K562 (cell line): ENCODE data around the gene MALAT1. TPM values are rescaled to one million over a fixed set of nuclear protein-coding genes. Genes with fewer than 3 reads are reported as not detected.

ENCODE experiments used
- CCAR2 ChIP-seq: fragments of 200-400 bp; formaldehyde crosslinking; IDR thresholded peaks from 2 replicates; pipeline ENCODE4 v1.6.1; 2017; ENCODE audit warnings: mild to moderate bottlenecking, low read depth, low read length
- CHD4 ChIP-seq: fragments of 200-600 bp; sonication (generic); IDR thresholded peaks from 3 replicates; pipeline ENCODE4 v1.6.1; 2012; ENCODE audit warnings: low read depth, mild to moderate bottlenecking, mixed read lengths, low read length, inconsistent platforms; ENCODE audit not compliant: insufficient read depth, insufficient replicate concordance, poor library complexity, severe bottlenecking
- CREBBP ChIP-seq: IDR thresholded peaks from one replicate; pipeline ENCODE4 v1.6.1; 2012; ENCODE audit warnings: low read depth, mild to moderate bottlenecking, control low read depth, inconsistent platforms, low read length
- CTCFL ChIP-seq: IDR thresholded peaks from 2 replicates; pipeline ENCODE4 v1.6.1; 2011; ENCODE audit warnings: borderline replicate concordance, low read depth, mild to moderate bottlenecking, moderate library complexity, low read length; ENCODE audit not compliant: insufficient read depth, poor library complexity, severe bottlenecking
- DLX4 ChIP-seq: fragments of 250-450 bp; sonication (Bioruptor Pico); IDR thresholded peaks from 2 replicates; pipeline ENCODE4 v1.6.1; 2021; ENCODE audit warnings: mild to moderate bottlenecking
- GTF2E2 ChIP-seq: fragments of 200-800 bp; sonication (Bioruptor generic); IDR thresholded peaks from 2 replicates; pipeline ENCODE4 v1.6.1; 2016; ENCODE audit warnings: missing genetic modification characterization, missing compliant biosample characterization
- ILK ChIP-seq: fragments of 450-650 bp; IDR thresholded peaks from 2 replicates; pipeline ENCODE4 v1.6.1; 2016; ENCODE audit warnings: missing genetic modification characterization, low read depth, mild to moderate bottlenecking, missing compliant biosample characterization, moderate library complexity, borderline replicate concordance
- LCOR ChIP-seq: sonication (generic); formaldehyde crosslinking; IDR thresholded peaks from 2 replicates; pipeline ENCODE4 v1.8.0; 2022; ENCODE audit warnings: mild to moderate bottlenecking, missing genetic modification reagents
- NFIC ChIP-seq: fragments of 450-650 bp; IDR thresholded peaks from 2 replicates; pipeline ENCODE4 v1.6.1; 2017; ENCODE audit warnings: mild to moderate bottlenecking, inconsistent platforms
- POLR3G ChIP-seq: IDR thresholded peaks from 2 replicates; pipeline ENCODE4 v1.6.1; 2011; ENCODE audit not compliant: insufficient read length, insufficient replicate concordance; ENCODE audit errors: extremely low read depth
- SMARCC2 ChIP-seq: fragments of 450-650 bp; IDR thresholded peaks from 2 replicates; pipeline ENCODE4 v1.6.1; 2017; ENCODE audit warnings: antibody characterized with exemption, moderate library complexity, mild to moderate bottlenecking, low read depth
- TRIM28 ChIP-seq: fragments of 450-650 bp; IDR thresholded peaks from 2 replicates; pipeline ENCODE4 v1.6.1; 2017
- ZNF263 ChIP-seq: sonication (generic); formaldehyde crosslinking; IDR thresholded peaks from 2 replicates; pipeline ENCODE4 v1.8.0; 2022; ENCODE audit warnings: mild to moderate bottlenecking, missing genetic modification reagents, borderline replicate concordance
- ZNF395 ChIP-seq: fragments of 200-800 bp; sonication (Bioruptor generic); IDR thresholded peaks from 2 replicates; pipeline ENCODE4 v1.6.1; 2017; ENCODE audit warnings: missing genetic modification characterization, missing compliant biosample characterization
- ZNF431 ChIP-seq: sonication (generic); formaldehyde crosslinking; IDR thresholded peaks from 2 replicates; pipeline ENCODE4 v1.8.0; 2022; ENCODE audit warnings: mild to moderate bottlenecking, missing genetic modification reagents
- ZNF589 ChIP-seq: fragments of 200-800 bp; sonication (Bioruptor generic); IDR thresholded peaks from 2 replicates; pipeline ENCODE4 v1.6.1; 2016; ENCODE audit warnings: low read depth, missing genetic modification characterization, missing compliant biosample characterization
- ZNF699 ChIP-seq: fragments of 250-450 bp; sonication (Bioruptor Pico); IDR thresholded peaks from 2 replicates; pipeline ENCODE4 v1.8.0; 2021; ENCODE audit warnings: mild to moderate bottlenecking, moderate library complexity; ENCODE audit not compliant: insufficient replicate concordance
- polyA plus RNA-seq, 8 experiments: library from polyadenylated mRNA; depleted of rRNA in 4 of 8; stranded (reverse) in 5 of 8; unstranded in 3 of 8; fragments of >200 nt; fragmentation: Nextera tagmentation in 2 of 8; fragmentation: Illumina TruSeq in 1 of 8; extraction: Ambion mirVana in 2 of 8; extraction: Trizol in 1 of 8; gene quantifications; 2 replicates each; pipeline versions ENCODE4 v1.2.1 to v1.2.3, GENCODE V29; 2011 to 2014; ENCODE audit warnings: inconsistent platforms in 1 of 8, missing spikeins in 1 of 8
- total RNA-seq, 7 experiments: library from RNA; depleted of rRNA in 6 of 7; stranded (reverse); fragments of >200 nt in 6 of 7; fragmentation: Illumina TruSeq in 2 of 7; extraction: Trizol in 2 of 7; gene quantifications; 2 replicates each; pipeline versions ENCODE4 v1.2.1 to v1.2.3, GENCODE V29; 2011 to 2021; ENCODE audit warnings: low replicate concordance in 1 of 7
- TF ChIP-seq, protein P1 (sequence below): fragments of 250-450 bp; sonication (Bioruptor Pico); IDR thresholded peaks from 2 replicates; pipeline ENCODE4 v1.5.0; 2021; ENCODE audit warnings: mild to moderate bottlenecking, moderate library complexity

Gene MALAT1
- total and polyA plus RNA-seq, 9 of the 15 experiments (the other 6 are each of a cell fraction or from before 2014, with no cell fraction given) = 363 to 8,715 (median 2,351) TPM

DNA sequence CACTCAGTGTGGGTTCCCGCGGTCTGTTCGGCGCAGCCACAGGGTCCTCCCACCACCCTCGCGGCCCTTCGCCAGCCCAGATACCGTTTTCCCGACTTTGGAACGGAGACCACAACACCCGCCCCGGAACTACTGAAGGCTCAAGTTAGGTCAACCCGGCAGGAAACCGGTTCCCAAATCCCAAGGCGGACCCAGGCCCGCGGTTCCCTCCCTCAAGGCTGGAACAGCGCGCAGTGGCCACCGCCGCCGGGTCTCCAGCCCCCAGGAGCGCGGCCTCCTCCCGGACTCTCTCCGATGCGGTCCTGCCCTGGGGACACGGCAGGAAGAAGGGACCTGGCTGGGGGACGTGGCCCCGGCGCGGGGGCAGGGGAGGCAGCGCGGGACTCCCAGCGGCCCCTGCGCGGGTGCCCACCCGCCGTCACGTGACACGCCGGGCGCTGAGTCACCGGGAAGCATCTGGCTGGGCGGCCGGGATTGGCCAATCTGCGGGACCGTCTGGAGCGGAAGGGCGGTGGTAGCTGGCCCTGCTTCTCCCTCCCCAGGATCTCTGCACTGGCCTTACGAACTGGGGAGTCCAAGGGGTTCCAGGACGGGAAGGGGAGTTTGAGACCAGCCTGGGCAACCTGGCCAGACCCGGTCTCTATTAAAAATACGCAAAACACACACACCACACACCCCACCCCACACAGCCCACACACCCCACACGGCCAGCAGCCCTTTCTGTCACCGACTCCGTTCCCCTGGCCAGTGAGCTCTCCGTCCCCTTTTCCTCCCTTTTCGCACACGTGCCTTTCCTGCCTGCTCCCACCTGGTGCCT lies 21.5 kb upstream of the MALAT1 start (continued):
- TF ChIP-seq CTCFL (peak; percentile 2), POLR3G (no peak), GTF2E2 (tag) (peak; percentile 92), NFIC (0 out of 2 replicates have a peak, but pooled peaks have one; percentile 11), TRIM28 (no peak), ZNF395 (peak; percentile 50; the same call in 1 of the 2 replicates), ILK (tag) (no peak), ZNF263 (CRISPR knock-in tag) (peak; percentile 57; the same call in 1 of the 2 replicates), LCOR (CRISPR knock-in tag) (peak; percentile 8), ZNF699 (no peak), SMARCC2 (no peak; the same call in none of the 2 replicates), ZNF431 (peak; percentile 48; the same call in 1 of the 2 replicates), CCAR2 (no peak), CREBBP (no peak), CHD4 (no peak), DLX4 (CRISPR knock-in tag) (no peak), ZNF589 (CRISPR knock-in tag) (0 out of 2 replicates have a peak, but pooled peaks have one; percentile 19)
- TF ChIP-seq, protein P1, sequence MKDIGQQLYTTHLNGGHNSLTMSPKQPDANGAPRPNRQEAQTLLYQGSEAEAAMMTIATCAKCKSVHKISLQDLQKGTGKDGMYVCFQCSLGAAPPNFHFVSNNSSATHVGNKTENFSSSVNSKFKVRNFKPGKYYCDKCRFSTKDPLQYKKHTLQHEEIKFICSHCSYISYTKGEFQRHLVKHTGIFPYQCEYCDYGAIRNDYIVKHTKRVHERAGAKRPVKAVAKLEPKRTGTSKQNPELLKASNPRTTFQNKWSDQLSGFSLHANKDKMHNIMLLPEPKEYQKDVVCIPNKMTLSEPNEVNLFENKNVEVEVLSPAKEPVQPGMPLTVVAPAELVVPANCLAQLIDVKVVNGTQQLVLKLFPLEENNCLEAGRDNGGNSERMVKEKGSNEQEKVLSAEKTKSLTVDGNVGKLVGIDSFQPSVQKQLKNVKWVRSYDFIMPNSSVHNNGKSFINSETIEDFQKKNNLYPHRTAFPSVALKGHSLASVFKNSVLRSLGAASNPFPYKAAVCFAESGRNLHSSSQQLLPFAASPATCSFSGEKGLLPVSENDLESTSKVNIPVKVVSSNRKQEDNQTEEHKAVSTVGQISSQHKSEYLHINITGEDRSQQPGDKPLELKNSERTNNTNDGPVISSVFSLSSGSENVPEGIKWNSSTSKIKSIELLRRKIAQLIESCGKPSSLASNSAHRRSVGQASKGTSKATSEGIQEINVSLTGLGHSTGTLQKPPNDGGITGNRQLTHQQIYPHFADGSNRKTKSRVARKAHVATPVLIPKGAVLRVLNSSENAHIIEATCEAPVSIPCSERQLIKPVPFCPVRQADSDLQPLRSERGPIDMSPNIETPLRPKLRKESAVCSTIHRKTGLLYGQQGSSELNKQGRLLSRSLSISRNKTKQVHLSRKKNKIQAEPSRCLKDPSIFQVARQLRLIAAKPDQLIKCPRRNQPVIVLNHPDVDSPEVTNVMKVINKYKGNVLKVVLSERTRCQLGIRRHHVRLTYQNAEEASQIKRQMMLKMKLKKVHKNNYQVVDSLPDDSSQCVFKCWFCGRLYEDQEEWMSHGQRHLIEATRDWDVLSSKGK (CRISPR knock-in tag) = no peak
